GM23338 (cell line): ENCODE data around the gene FRMD4A. TPM values are rescaled to one million over a fixed set of nuclear protein-coding genes. Genes with fewer than 3 reads are reported as not detected.

Experiments
- ATAC-seq: fragments of 200-7000 bp; cut with Tn5 transposase; 3 replicates; pipeline ENCODE4 v1.9.1; 2020
- DNase-seq: peaks from one replicate; pipeline ENCODE4 v3.0.0-alpha.2; 2015; ENCODE audit warnings: low spot score
- H2AFZ ChIP-seq: fragments of 200-600 bp; sonication (generic); 2 replicates; pipeline ENCODE4 v1.8.0; 2016; ENCODE audit warnings: antibody characterized with exemption, mild to moderate bottlenecking, moderate library complexity
- H3F3A ChIP-seq: fragments of 200-600 bp; sonication (generic); replicated peaks from 2 replicates; pipeline ENCODE4 v1.8.0; 2017; ENCODE audit warnings: antibody characterized with exemption, mixed run types, low read depth
- H3K27ac ChIP-seq: fragments of 200-600 bp; sonication (generic); 2 replicates; pipeline ENCODE4 v1.6.1; 2016; ENCODE audit warnings: low read depth
- H3K27me3 ChIP-seq: fragments of 200-600 bp; sonication (generic); 2 replicates; pipeline ENCODE4 v1.8.0; 2016; ENCODE audit warnings: mild to moderate bottlenecking, mixed run types, moderate library complexity; ENCODE audit not compliant: insufficient read depth
- H3K36me3 ChIP-seq: fragments of 200-600 bp; sonication (generic); 2 replicates; pipeline ENCODE4 v1.8.0; 2016; ENCODE audit warnings: mild to moderate bottlenecking; ENCODE audit not compliant: insufficient read depth
- H3K4me1 ChIP-seq: fragments of 200-600 bp; sonication (generic); 2 replicates; pipeline ENCODE4 v1.8.0; 2016; ENCODE audit warnings: mild to moderate bottlenecking, moderate library complexity; ENCODE audit not compliant: insufficient read depth
- H3K4me2 ChIP-seq: fragments of 200-600 bp; sonication (generic); 2 replicates; pipeline ENCODE4 v1.7.1; 2017; ENCODE audit warnings: mixed run types
- H3K4me3 ChIP-seq: fragments of 200-600 bp; sonication (generic); 2 replicates; pipeline ENCODE4 v1.6.1; 2016; ENCODE audit warnings: mixed run types
- H3K79me2 ChIP-seq: fragments of 200-600 bp; sonication (generic); replicated peaks from 2 replicates; pipeline ENCODE4 v1.8.0; 2017; ENCODE audit warnings: mild to moderate bottlenecking; ENCODE audit not compliant: insufficient read depth
- H3K9me2 ChIP-seq: fragments of 200-600 bp; sonication (generic); 2 replicates; pipeline ENCODE4 v1.8.0; 2017; ENCODE audit not compliant: insufficient read depth
- H4K20me1 ChIP-seq: fragments of 200-600 bp; sonication (generic); replicated peaks from 2 replicates; pipeline ENCODE4 v1.8.0; 2017; ENCODE audit warnings: mild to moderate bottlenecking; ENCODE audit not compliant: insufficient read depth
- H3K27ac Mint-ChIP-seq: 2 replicates; pipeline ENCODE4 v1.8.0; 2020; ENCODE audit warnings: inconsistent platforms, mild to moderate bottlenecking, moderate library complexity, mixed read lengths
- H3K27me3 Mint-ChIP-seq: 3 replicates; pipeline ENCODE4 v1.8.0; 2022; ENCODE audit warnings: low read depth, mild to moderate bottlenecking, moderate library complexity, mixed read lengths, inconsistent platforms; ENCODE audit not compliant: insufficient read depth, poor library complexity
- H3K36me3 Mint-ChIP-seq: 3 replicates; pipeline ENCODE4 v1.8.0; 2021; ENCODE audit warnings: low read depth, mild to moderate bottlenecking, inconsistent platforms, moderate library complexity, mixed read lengths
- H3K4me1 Mint-ChIP-seq: 3 replicates; pipeline ENCODE4 v1.8.0; 2020; ENCODE audit warnings: mild to moderate bottlenecking, inconsistent platforms, mixed read lengths
- H3K4me3 Mint-ChIP-seq: 3 replicates; pipeline ENCODE4 v1.8.0; 2021; ENCODE audit warnings: moderate library complexity, mild to moderate bottlenecking, inconsistent platforms, mixed read lengths
- H3K9me3 Mint-ChIP-seq: 3 replicates; pipeline ENCODE4 v1.8.0; 2020; ENCODE audit warnings: moderate library complexity, mild to moderate bottlenecking, inconsistent platforms, mixed read lengths
- CREB1 ChIP-seq: fragments of 250-450 bp; sonication (Bioruptor Pico); IDR thresholded peaks from 2 replicates; pipeline ENCODE4 v1.5.0; 2020; ENCODE audit warnings: low read depth, mild to moderate bottlenecking, moderate library complexity
- CTCF ChIP-seq, 2 experiments: fragments of 200-600 bp in 1 of 2; sonication (generic) in 1 of 2; conservative IDR thresholded peaks; 2 replicates each; pipeline versions ENCODE4 v1.5.1 to v1.6.1; 2016 to 2017; ENCODE audit warnings: antibody characterized with exemption in 2 of 2, low read depth in 2 of 2, mild to moderate bottlenecking in 2 of 2, moderate library complexity in 1 of 2
- ETS1 ChIP-seq: IDR thresholded peaks from 2 replicates; pipeline ENCODE4 v1.6.1; 2016; ENCODE audit warnings: antibody characterized with exemption
- EZH2 ChIP-seq: fragments of 200-600 bp; sonication (generic); IDR thresholded peaks from one replicate; pipeline ENCODE4 v1.8.0; 2017; ENCODE audit warnings: antibody characterized with exemption, mild to moderate bottlenecking, low read depth; ENCODE audit not compliant: unreplicated experiment
- EZH2phosphoT487 ChIP-seq: fragments of 200-600 bp; sonication (generic); IDR thresholded peaks from one replicate; pipeline ENCODE4 v1.8.1; 2018; ENCODE audit warnings: antibody characterized with exemption; ENCODE audit not compliant: unreplicated experiment
- JUNB ChIP-seq: IDR thresholded peaks from one replicate; pipeline ENCODE4 v1.6.1; 2016; ENCODE audit warnings: antibody characterized with exemption; ENCODE audit not compliant: unreplicated experiment
- NANOG ChIP-seq: IDR thresholded peaks from 2 replicates; pipeline ENCODE4 v1.6.1; 2016; ENCODE audit warnings: antibody characterized with exemption, borderline replicate concordance
- POLR2AphosphoS5 ChIP-seq: IDR thresholded peaks from 2 replicates; pipeline ENCODE4 v1.6.1; 2016; ENCODE audit warnings: antibody characterized with exemption, low read depth
- REST ChIP-seq: IDR thresholded peaks from one replicate; pipeline ENCODE4 v1.6.1; 2018; ENCODE audit warnings: antibody characterized with exemption; ENCODE audit not compliant: unreplicated experiment
- STAT1 ChIP-seq: IDR thresholded peaks from one replicate; pipeline ENCODE4 v1.6.1; 2016; ENCODE audit warnings: antibody characterized with exemption; ENCODE audit not compliant: unreplicated experiment
- ZNF114 ChIP-seq: fragments of 250-450 bp; sonication (Bioruptor Pico); IDR thresholded peaks from 2 replicates; pipeline ENCODE4 v1.5.0; 2020; ENCODE audit warnings: mild to moderate bottlenecking, moderate library complexity
- ZNF331 ChIP-seq: fragments of 250-450 bp; sonication (Bioruptor Pico); IDR thresholded peaks from 2 replicates; pipeline ENCODE4 v1.5.0; 2020; ENCODE audit warnings: low read depth, mild to moderate bottlenecking, moderate library complexity
- ZNF462 ChIP-seq: fragments of 250-450 bp; sonication (Bioruptor Pico); IDR thresholded peaks from 2 replicates; pipeline ENCODE4 v1.5.0; 2020; ENCODE audit warnings: mild to moderate bottlenecking, moderate library complexity
- polyA plus RNA-seq: library from polyadenylated mRNA; unstranded; fragments of >200 nt; fragmentation: Nextera tagmentation; extraction: Ambion mirVana; gene quantifications from 2 replicates; pipeline ENCODE4 v1.2.1, GENCODE V29; 2016
- total RNA-seq: library from RNA; depleted of rRNA; stranded (reverse); fragments of >200 nt; shearing (Covaris generic); gene quantifications from 2 replicates; pipeline ENCODE4 v1.2.3, GENCODE V29; 2014

The FRMD4A gene
- total and polyA plus RNA-seq, 2 experiments from 2014 or later = 14.0 to 20.1 TPM

GRCh38 chr10:14379556-14380280, 49.0 kb upstream of the FRMD4A start:
- Mint-ChIP-seq H3K36me3 (no peaks in the 10 kb centered on the region), H3K27me3 (no peaks in the 10 kb centered on the region), H3K4me1 (peaks cover 17% of the 10 kb centered on the region), H3K9me3 (no peaks in the 10 kb centered on the region), H3K27ac (no peak overlapping the region), H3K4me3 (no peak overlapping the region)
- Histone ChIP-seq H3K4me1 (peaks cover 4% of the 10 kb centered on the region), H3F3A (no peaks in the 10 kb centered on the region), H2AFZ (no peak overlapping the region), H4K20me1 (no peaks in the 10 kb centered on the region), H3K27ac (no peak overlapping the region), H3K4me3 (no peak overlapping the region), H3K36me3 (no peaks in the 10 kb centered on the region), H3K9me2 (0 out of 2 replicates have a peak, but pooled peaks cover 6% of the 10 kb centered on the region), H3K79me2 (no peaks in the 10 kb centered on the region), H3K4me2 (no peak overlapping the region), H3K27me3 (no peaks in the 10 kb centered on the region)
- ATAC-seq = no peak
- no peak for DNase-seq
- TF ChIP-seq ZNF462 (no peak), ETS1 (no peak), STAT1 (no peak), JUNB (no peak), ZNF331 (CRISPR knock-in tag) (no peak), NANOG (no peak), REST (no peak), CREB1 (CRISPR knock-in tag) (no peak), EZH2 (no peak), ZNF114 (no peak), POLR2AphosphoS5 (no peak), EZH2phosphoT487 (no peak), CTCF (conservative IDR thresholded peaks at IDR 0.05; ENCODE audit: low read depth in 2 of 2) (no peak)
